K562 (cell line): ENCODE data around the gene TSGA10IP. TPM values are rescaled to one million over a fixed set of nuclear protein-coding genes. Genes with fewer than 3 reads are reported as not detected.

Experiments used
- EHMT2 ChIP-seq: fragments of 450-650 bp; IDR thresholded peaks from 2 replicates; pipeline ENCODE4 v1.6.1; 2018; ENCODE audit warnings: antibody characterized with exemption
- ELK3 ChIP-seq: fragments of 450-650 bp; formaldehyde crosslinking; IDR thresholded peaks from 2 replicates; pipeline ENCODE4 v1.4.0; 2020; ENCODE audit warnings: mild to moderate bottlenecking
- L3MBTL2 ChIP-seq: fragments of 450-650 bp; IDR thresholded peaks from 2 replicates; pipeline ENCODE4 v1.6.1; 2016; ENCODE audit warnings: mild to moderate bottlenecking, moderate library complexity
- MBD2 ChIP-seq: sonication (generic); IDR thresholded peaks from 2 replicates; pipeline ENCODE4 v1.6.1; 2016; ENCODE audit warnings: low read depth, borderline replicate concordance
- MXD1 ChIP-seq: fragments of 250-450 bp; sonication (Bioruptor Pico); IDR thresholded peaks from 2 replicates; pipeline ENCODE4 v1.8.0; 2021; ENCODE audit warnings: borderline replicate concordance, mild to moderate bottlenecking, moderate library complexity; ENCODE audit not compliant: poor library complexity, severe bottlenecking
- NR2C2 ChIP-seq, 2 experiments: fragments of 200-800 bp in 1 of 2; sonication (Bioruptor generic) in 1 of 2; sonication (generic) in 1 of 2; formaldehyde crosslinking in 1 of 2; IDR thresholded peaks; 2 replicates each; pipeline versions ENCODE4 v1.6.1 to v1.8.0; 2016 to 2022; ENCODE audit warnings: mild to moderate bottlenecking in 1 of 2, missing compliant biosample characterization in 1 of 2, missing genetic modification characterization in 1 of 2, missing genetic modification reagents in 1 of 2
- SIN3B ChIP-seq: fragments of 450-650 bp; IDR thresholded peaks from 2 replicates; pipeline ENCODE4 v1.6.1; 2017; ENCODE audit warnings: low read depth, mild to moderate bottlenecking, moderate library complexity
- SREBF1 ChIP-seq: fragments of 150-350 bp; IDR thresholded peaks from 2 replicates; pipeline ENCODE4 v1.6.1; 2014; ENCODE audit warnings: antibody characterized with exemption, low read depth, low read length, borderline replicate concordance
- STAT6 ChIP-seq: sonication (generic); formaldehyde crosslinking; IDR thresholded peaks from 2 replicates; pipeline ENCODE4 v1.8.1; 2023; ENCODE audit warnings: mild to moderate bottlenecking, missing genetic modification reagents
- TCF15 ChIP-seq: fragments of 250-450 bp; sonication (Bioruptor Pico); IDR thresholded peaks from 2 replicates; pipeline ENCODE4 v1.8.0; 2022; ENCODE audit warnings: moderate library complexity, mild to moderate bottlenecking, inconsistent platforms
- ZBED1 ChIP-seq: IDR thresholded peaks from 2 replicates; pipeline ENCODE4 v1.6.1; 2014
- ZMIZ1 ChIP-seq, 2 experiments: fragments of 150-350 bp in 1 of 2; IDR thresholded peaks; 2 replicates each; pipeline ENCODE4 v1.6.1; 2012 to 2016; ENCODE audit warnings: low read depth in 2 of 2, low read length in 2 of 2, mild to moderate bottlenecking in 1 of 2, moderate library complexity in 1 of 2
- ZNF740 ChIP-seq, 3 experiments: fragments of 200-800 bp in 1 of 3; sonication (Bioruptor generic) in 1 of 3; sonication (generic) in 1 of 3; formaldehyde crosslinking in 1 of 3; IDR thresholded peaks; 2 replicates each; pipeline versions ENCODE4 v1.6.1 to v1.8.0; 2016 to 2022; ENCODE audit warnings: mild to moderate bottlenecking in 2 of 3, missing compliant biosample characterization in 2 of 3, missing genetic modification characterization in 2 of 3, missing genetic modification reagents in 1 of 3
- polyA plus RNA-seq, 8 experiments: library from polyadenylated mRNA; depleted of rRNA in 4 of 8; stranded (reverse) in 5 of 8; unstranded in 3 of 8; fragments of >200 nt; fragmentation: Nextera tagmentation in 2 of 8; fragmentation: Illumina TruSeq in 1 of 8; extraction: Ambion mirVana in 2 of 8; extraction: Trizol in 1 of 8; gene quantifications; 2 replicates each; pipeline versions ENCODE4 v1.2.1 to v1.2.3, GENCODE V29; 2011 to 2014; ENCODE audit warnings: inconsistent platforms in 1 of 8, missing spikeins in 1 of 8
- total RNA-seq, 7 experiments: library from RNA; depleted of rRNA in 6 of 7; stranded (reverse); fragments of >200 nt in 6 of 7; fragmentation: Illumina TruSeq in 2 of 7; extraction: Trizol in 2 of 7; gene quantifications; 2 replicates each; pipeline versions ENCODE4 v1.2.1 to v1.2.3, GENCODE V29; 2011 to 2021; ENCODE audit warnings: low replicate concordance in 1 of 7

TSGA10IP gene
- total and polyA plus RNA-seq, 9 of the 15 experiments (the other 6 are each of a cell fraction or from before 2014, with no cell fraction given), result not detected

- TF ChIP-seq ZMIZ1 (IDR thresholded peaks at IDR 0.05; ENCODE audit: low read depth in 2 of 2, low read length in 2 of 2), result no peak; a peak in 1 of 4 replicates
- TF ChIP-seq ELK3 (CRISPR knock-in tag), result no peak
- TF ChIP-seq TCF15 (CRISPR knock-in tag), result peak; percentile 50; the same call in 1 of the 2 replicates
- TF ChIP-seq NR2C2 (CRISPR knock-in tag; IDR thresholded peaks at IDR 0.05), result no peak
- TF ChIP-seq NR2C2 (tag; IDR thresholded peaks at IDR 0.05), result peak; percentile 68; the same call in 1 of the 2 replicates
- TF ChIP-seq SIN3B, result no peak
- TF ChIP-seq ZBED1, result 0 out of 2 replicates have a peak, but pooled peaks have one; percentile 51
- peak; percentile 99 for TF ChIP-seq L3MBTL2
- 0 out of 2 replicates have a peak, but pooled peaks have one; percentile 15 for TF ChIP-seq MBD2
- 0 out of 2 replicates have a peak, but pooled peaks have one; percentile 61 for TF ChIP-seq STAT6 (CRISPR knock-in tag)
- no peak for TF ChIP-seq SREBF1
- peak; percentile 59 for TF ChIP-seq MXD1
- TF ChIP-seq ZNF740 (CRISPR knock-in tag; IDR thresholded peaks at IDR 0.05), result peak; percentile 79
- TF ChIP-seq ZNF740 (tag; IDR thresholded peaks at IDR 0.05), result no peak
- TF ChIP-seq EHMT2, result no peak
Measured at GRCh38 chr11:65899356-65900124, 45.7 kb upstream of the TSGA10IP start (continued).
